Calu3 (cell line): ENCODE results near the gene SLC9A4. TPM values are rescaled to one million over a fixed set of nuclear protein-coding genes. Genes with fewer than 3 reads are reported as not detected.

Source experiments
- BruUV-seq: library from RNA; stranded (reverse); fragments of 400-500 nt; replicated peaks from 2 replicates; lab custom pipeline; 2021; lab: Mats Ljungman, UMichigan
- CTCF ChIA-PET: fragments of 300-600 bp; sonication (Branson Sonifier 250); formaldehyde crosslinking; loops from one replicate; lab custom pipeline; 2022; ENCODE audit warnings: antibody characterized with exemption; lab: Charles Lee
- DNase-seq: peaks from one replicate; pipeline ENCODE4 v3.0.0; 2022
- H3K27ac Mint-ChIP-seq: one replicate; pipeline ENCODE4 v1.8.0; 2022; ENCODE audit warnings: mixed read lengths; ENCODE audit not compliant: unreplicated experiment
- H3K27me3 Mint-ChIP-seq: one replicate; pipeline ENCODE4 v1.8.0; 2022; ENCODE audit warnings: mixed read lengths; ENCODE audit not compliant: unreplicated experiment
- H3K36me3 Mint-ChIP-seq: one replicate; pipeline ENCODE4 v1.8.0; 2022; ENCODE audit warnings: mild to moderate bottlenecking, moderate library complexity, mixed read lengths; ENCODE audit not compliant: insufficient read depth, unreplicated experiment
- H3K4me1 Mint-ChIP-seq: one replicate; pipeline ENCODE4 v1.8.0; 2022; ENCODE audit warnings: mild to moderate bottlenecking, low read depth, mixed read lengths; ENCODE audit not compliant: unreplicated experiment
- H3K4me3 Mint-ChIP-seq: one replicate; pipeline ENCODE4 v1.8.0; 2022; ENCODE audit warnings: mild to moderate bottlenecking, low read depth, moderate library complexity, mixed read lengths; ENCODE audit not compliant: unreplicated experiment
- H3K9me3 Mint-ChIP-seq: one replicate; pipeline ENCODE4 v1.8.0; 2022; ENCODE audit warnings: low read depth, mixed read lengths; ENCODE audit not compliant: unreplicated experiment
- CTCF ChIP-seq: fragments of 200-600 bp; IDR thresholded peaks from one replicate; pipeline ENCODE4 v1.8.0; 2022; ENCODE audit warnings: antibody characterized with exemption; ENCODE audit not compliant: unreplicated experiment
- intact Hi-C: fragments of 100-400 bp; cut with micrococcal nuclease; formaldehyde crosslinking; loops from one replicate; pipeline ENCODE4 v1.10.0; 2022; ENCODE audit not compliant: unreplicated experiment
- total RNA-seq: library from RNA; stranded (reverse); gene quantifications from 2 replicates; pipeline ENCODE4 v1.2.3, GENCODE V29; 2022

Gene SLC9A4
- total RNA-seq, 1 experiment from 2014 or later, result 0.12 TPM

DNA sequence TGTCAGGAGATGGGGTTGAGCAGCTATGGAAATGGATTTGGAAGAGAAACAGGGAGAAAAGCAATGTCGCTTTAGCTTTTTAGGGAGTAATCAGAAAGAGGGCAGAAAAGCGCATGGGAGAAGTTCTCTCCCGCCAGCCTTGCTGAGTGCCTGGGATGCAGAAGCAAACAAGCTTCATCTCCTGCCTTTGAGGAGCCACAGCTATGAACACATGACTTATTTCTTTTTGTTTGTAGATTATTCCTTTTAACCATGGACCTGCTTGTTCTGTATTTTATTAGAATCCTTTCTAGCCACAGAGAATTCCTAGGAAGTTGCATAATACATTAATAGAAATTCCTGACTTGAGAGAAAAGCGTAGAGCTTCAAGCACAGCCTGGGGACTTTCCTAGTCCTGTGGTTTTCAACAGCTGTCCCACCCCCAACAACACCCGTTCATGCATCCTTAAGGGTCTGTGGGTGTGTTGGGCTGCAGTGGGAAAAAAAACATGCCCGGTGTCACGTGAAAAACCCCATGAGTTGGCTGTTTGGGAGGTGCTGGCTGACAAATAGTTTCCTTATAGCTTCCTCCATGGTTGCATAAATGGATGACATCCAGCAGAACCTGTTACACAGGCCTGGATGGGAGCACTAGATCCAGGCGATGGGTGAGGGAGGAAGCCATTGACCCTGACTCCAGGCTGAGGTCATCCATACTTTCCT is 14.9 kb downstream of the SLC9A4 start:
- CTCF ChIA-PET, result interaction anchor here (0.7 to 1.4 kb wide), 3 partner anchors 27 to 118 kb away, joined by 3 to 6 read pairs (median 3); no protein-coding TSS in a partner anchor
- Mint-ChIP-seq H3K4me1 (peaks cover 17% of the 10 kb centered on the region), H3K4me3 (no peak overlapping the region), H3K27me3 (no peaks in the 10 kb centered on the region), H3K9me3 (peaks cover under 1% of the 10 kb centered on the region), H3K36me3 (peaks cover 5% of the 10 kb centered on the region), H3K27ac (peak overlapping the region; percentile 73)
- BruUV-seq, result no TSS peak
- no peak for TF ChIP-seq CTCF
- DNase-seq, result peak; percentile 70
- intact Hi-C loops, result loop anchor here (2.0 kb wide), 1 partner anchor 33 kb away; no protein-coding TSS in a partner anchor

DNA sequence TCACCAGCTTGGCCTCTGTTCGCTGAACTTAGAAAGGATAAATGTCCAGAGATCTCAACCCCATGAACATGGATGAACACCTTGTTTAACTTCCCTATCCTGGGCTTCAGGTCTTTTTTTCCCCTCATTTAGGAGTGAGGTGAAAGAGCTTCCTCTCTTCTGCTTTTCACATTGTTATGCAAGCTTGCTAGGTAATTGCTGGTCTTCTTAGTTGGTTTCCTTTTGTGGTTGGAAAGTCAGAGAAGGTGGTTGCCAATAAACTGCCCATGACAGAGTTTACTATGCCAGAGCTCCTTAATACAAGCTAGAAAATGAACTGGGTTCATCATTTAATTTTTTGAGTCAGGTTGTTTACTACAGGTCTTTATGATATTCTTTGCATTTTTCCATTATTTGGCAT is 16.6 kb downstream of the SLC9A4 start:
- peaks cover 17% of the 10 kb centered on the region for H3K4me1 Mint-ChIP-seq
- no TSS peak for BruUV-seq
- H3K27me3 Mint-ChIP-seq, result no peaks in the 10 kb centered on the region
- intact Hi-C loops, result loop anchor here (2.0 kb wide), 1 partner anchor 31 kb away; no protein-coding TSS in a partner anchor
- H3K27ac Mint-ChIP-seq, result no peak overlapping the region
- TF ChIP-seq CTCF, result no peak
- H3K9me3 Mint-ChIP-seq, result peaks cover 7% of the 10 kb centered on the region
- CTCF ChIA-PET, result interaction anchor here (1.3 kb wide), 1 partner anchor 24 kb away, joined by 4 read pairs; no protein-coding TSS in a partner anchor
- H3K36me3 Mint-ChIP-seq, result peaks cover 5% of the 10 kb centered on the region
- DNase-seq, result no peak
- no peak overlapping the region for H3K4me3 Mint-ChIP-seq

DNA sequence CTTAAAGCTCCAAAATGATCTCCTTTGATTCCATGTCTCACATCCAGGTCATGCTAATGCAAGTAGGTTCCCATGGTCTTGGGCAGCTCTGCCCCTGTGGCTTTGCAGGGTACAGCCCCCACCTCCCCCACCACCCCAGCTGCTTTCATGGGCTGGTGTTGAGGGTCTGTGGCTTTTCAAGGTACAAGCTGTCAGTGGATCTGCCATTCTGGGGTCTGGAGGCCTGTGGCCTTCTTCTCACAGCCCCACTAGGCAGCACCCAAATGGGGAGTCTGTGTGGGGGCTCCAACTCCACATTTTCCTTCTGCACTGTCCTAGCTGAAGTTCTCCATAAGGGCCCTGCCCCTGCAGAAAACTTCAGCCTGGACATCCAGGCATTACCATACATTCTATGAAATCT is 19.0 kb downstream of the SLC9A4 start:
- TF ChIP-seq CTCF, result no peak
- Mint-ChIP-seq H3K27ac (no peak overlapping the region), H3K36me3 (peaks cover 5% of the 10 kb centered on the region), H3K27me3 (no peaks in the 10 kb centered on the region), H3K4me1 (peaks cover 12% of the 10 kb centered on the region), H3K4me3 (no peak overlapping the region), H3K9me3 (peaks cover 7% of the 10 kb centered on the region)
- DNase-seq, result no peak
- BruUV-seq, result no TSS peak
- CTCF ChIA-PET, result no interaction called here
- intact Hi-C loops, result no loop called here

DNA sequence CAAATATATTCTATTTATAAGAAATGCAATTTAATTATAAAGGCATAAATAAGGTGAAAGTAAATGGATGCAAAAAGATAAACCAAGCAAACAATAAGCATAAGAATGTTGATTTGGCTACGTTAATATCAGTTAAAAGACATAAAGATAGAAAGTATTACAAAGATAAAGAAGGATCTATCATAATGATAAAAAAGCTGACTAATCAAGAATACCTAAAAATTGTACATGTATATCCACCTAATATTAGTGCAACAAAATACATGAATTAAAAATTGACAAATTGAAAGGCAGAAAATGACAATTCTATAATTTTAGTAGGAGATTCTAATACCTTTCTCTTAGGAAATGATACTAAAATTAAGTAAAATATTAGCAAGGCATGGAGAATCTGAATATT is 21.5 kb downstream of the SLC9A4 start:
- no peak overlapping the region for H3K27ac Mint-ChIP-seq
- H3K9me3 Mint-ChIP-seq, result peaks cover 7% of the 10 kb centered on the region
- peaks cover 13% of the 10 kb centered on the region for H3K4me1 Mint-ChIP-seq
- BruUV-seq, result no TSS peak
- TF ChIP-seq CTCF, result no peak
- no peak for DNase-seq
- H3K36me3 Mint-ChIP-seq, result no peaks in the 10 kb centered on the region
- H3K27me3 Mint-ChIP-seq, result no peaks in the 10 kb centered on the region
- CTCF ChIA-PET, result no interaction called here
- intact Hi-C loops, result no loop called here
- no peak overlapping the region for H3K4me3 Mint-ChIP-seq
